Heart left ventricle (tissue), 16 donors: ENCODE data around the gene TANGO2. TPM values are rescaled to one million over a fixed set of nuclear protein-coding genes. Genes with fewer than 3 reads are reported as not detected.

Source experiments
- ATAC-seq, 4 donors: fragments of 200-7000 bp; cut with Tn5 transposase; one replicate each; pipeline ENCODE4 v1.9.1; 2020 to 2022; ENCODE audit warnings: moderate library complexity in 4 of 4, mild to moderate bottlenecking in 3 of 4, moderate number of reproducible peaks in 1 of 4
- DNase-seq, 5 donors: peaks; one replicate each; pipeline ENCODE4 v3.0.0-alpha.2; 2020
- H3K27ac ChIP-seq, 12 donors: fragments of 200-600 bp; sonication (generic) in 4 of 12; one replicate each; pipeline versions ENCODE4 v1.5.0 to v1.8.0; 2016 to 2022; ENCODE audit warnings: mild to moderate bottlenecking in 2 of 12
- H3K27me3 ChIP-seq, 9 donors: fragments of 200-600 bp; sonication (generic) in 2 of 9; one replicate each; pipeline versions ENCODE4 v1.5.1 to v1.8.0; 2016 to 2022; ENCODE audit warnings: mild to moderate bottlenecking in 3 of 9
- H3K36me3 ChIP-seq, 9 donors: fragments of 200-600 bp; sonication (generic) in 2 of 9; one replicate each; pipeline versions ENCODE4 v1.5.0 to v1.8.0; 2018 to 2022; ENCODE audit warnings: mild to moderate bottlenecking in 2 of 9
- H3K4me1 ChIP-seq, 12 donors: fragments of 200-600 bp; sonication (generic) in 4 of 12; one replicate each; pipeline versions ENCODE4 v1.5.0 to v1.8.0; 2016 to 2022; ENCODE audit warnings: mild to moderate bottlenecking in 3 of 12
- H3K4me3 ChIP-seq, 12 donors: fragments of 200-600 bp; sonication (generic) in 4 of 12; one replicate each; pipeline versions ENCODE4 v1.5.0 to v1.8.0; 2017 to 2022; ENCODE audit warnings: mild to moderate bottlenecking in 9 of 12, moderate library complexity in 4 of 12
- H3K9me3 ChIP-seq, 12 donors: fragments of 200-600 bp; sonication (generic) in 4 of 12; one replicate each; pipeline versions ENCODE4 v1.5.0 to v1.8.0; 2016 to 2022; ENCODE audit warnings: mild to moderate bottlenecking in 1 of 12
- CTCF ChIP-seq, 12 donors: fragments of 200-600 bp; sonication (generic) in 4 of 12; IDR thresholded peaks; one replicate each; pipeline versions ENCODE4 v1.5.0 to v1.8.0; 2018 to 2022; ENCODE audit warnings: antibody characterized with exemption in 12 of 12, mild to moderate bottlenecking in 5 of 12
- POLR2A ChIP-seq, 2 donors: fragments of 450-650 bp; IDR thresholded peaks; one replicate each; pipeline ENCODE4 v1.6.1; 2017; ENCODE audit warnings: antibody characterized with exemption in 2 of 2, mild to moderate bottlenecking in 2 of 2, moderate library complexity in 2 of 2
- WGBS, 4 donors: extraction: QIAGEN DNeasy Blood & Tissue Kit in 2 of 4; methylation state at CpG; one replicate each; pipeline versions ENCODE4 v1.1.5 to v1.1.7; 2013 to 2018; 5-methylcytosine and 5-hydroxymethylcytosine counted together
- intact Hi-C, 10 donors: fragments of 100-400 bp; cut with DNase I; formaldehyde crosslinking; loops; one replicate each; pipeline versions ENCODE4 v1.11.1 to v1.14.2; 2022
- polyA plus RNA-seq, 2 donors: library from polyadenylated mRNA; stranded (reverse); fragments of 200-250 nt; gene quantifications; one replicate each; pipeline ENCODE4 v1.2.3, GENCODE V29; 2013
- total RNA-seq, 9 donors: library from RNA; depleted of rRNA in 2 of 9; stranded (reverse); fragments of >200 nt in 2 of 9; fragmentation: NEBNext Ultra II Directional in 3 of 9; extraction: Animal tissue kit (Norgen Biotek cat#: 25700) in 3 of 9; gene quantifications; one replicate each; pipeline versions ENCODE4 v1.1.0 to v1.2.4, GENCODE V29; 2016 to 2023
- donor health status: ischemic (EF 13 %, LVEDD 7.1; RV severe dilation, severe dysfunction).
- donor health status: healthy with polysubstance abuse.
- donor health status: DM: no; HTN: yes; CAD: no.
- donor health status: DM: no; HTN: no; CAD: no.
- donor health status: ischemic (EF 25% LVEDD 6.9; RV normal size, moderate dysfunction).
- donor health status: ischemic (EF 25% LVEDD 5.7; RV mildly dilated, moderate dysfunction).
- donor health status: healthy.
- donor health status: DM: yes; HTN: yes; CAD: no.
- donor health status: ischemic (EF 35%, LVEDD 5.7; RV mildly dilated, moderate dysfunction).
- donor health status: nonischemic (EF 11% LVEDD 7.7; RV severe dilation, severe dysfunction).
- donor health status: DM: yes; HTN: yes; CAD: no.
- donor health status: PGD.
- donor health status: ischemic (EF 29% LVEDD 5.4; RV normal size, mild dysfunction).
- donor health status: nonischemic (EF 23%, LVEDD 6.1; RV moderate dilation, normal function).

TANGO2 gene
- total and polyA plus RNA-seq, 11 donors: 51.3 to 341 (median 63.0) TPM

- ATAC-seq: no peak
- peak in 2 of 5 donors; percentile 2 to 14 for DNase-seq
- Histone ChIP-seq H3K27me3 (no peaks in the 10 kb centered on the region), H3K9me3 (no peaks in the 10 kb centered on the region), H3K4me1 (peaks cover 0 to 13% (median 3%) of the 10 kb centered on the region in 12 donors), H3K4me3 (no peak overlapping the region), H3K27ac (peak overlapping the region in 1 of 12 donors; percentile 30), H3K36me3 (peaks cover 7 to 100% (median 100%) of the 10 kb centered on the region in 9 donors)
- intact Hi-C loops: loop anchor here in 1 of 10 donors (5.0 kb wide), 1 partner anchor 68 kb away; the partner anchor contains the start of gene TANGO2
- 89 to 94% (median 91%) methylated on average over 9 of the region's 9 CpGs for WGBS, 4 donors
- TF ChIP-seq CTCF (IDR thresholded peaks at IDR 0.05) (no peak), POLR2A (IDR thresholded peaks at IDR 0.05) (no peak)
These were observed 69.9 kb downstream of the TANGO2 start for GRCh38 chr22:20090730-20091240.

GRCh38 chr22:20091690-20092476 is 71.0 kb downstream of the TANGO2 start:
- intact Hi-C loops: loop anchor here in 1 of 10 donors (5.0 kb wide), 1 partner anchor 70 kb away; the partner anchor contains the start of gene TANGO2
- Histone ChIP-seq H3K27me3 (no peaks in the 10 kb centered on the region), H3K27ac (peak overlapping the region in 1 of 12 donors; percentile 9), H3K4me3 (no peak overlapping the region), H3K9me3 (peaks cover 0 to 7% (median 0%) of the 10 kb centered on the region in 12 donors), H3K4me1 (peaks cover 0 to 13% (median 3%) of the 10 kb centered on the region in 12 donors), H3K36me3 (peaks cover 6 to 100% (median 100%) of the 10 kb centered on the region in 9 donors)
- TF ChIP-seq CTCF (IDR thresholded peaks at IDR 0.05) (no peak), POLR2A (IDR thresholded peaks at IDR 0.05) (no peak)
- ATAC-seq: no peak
- 92 to 95% (median 93%) methylated on average over 16 of the region's 16 CpGs for WGBS, 4 donors
- peak in 2 of 5 donors; percentile 4 to 9 for DNase-seq

GRCh38 chr22:20092477-20092854 is 71.6 kb downstream of the TANGO2 start:
- H3K27me3 ChIP-seq: no peaks in the 10 kb centered on the region
- no peak for TF ChIP-seq CTCF (IDR thresholded peaks at IDR 0.05)
- TF ChIP-seq POLR2A (IDR thresholded peaks at IDR 0.05): no peak
- peaks cover 6 to 100% (median 100%) of the 10 kb centered on the region in 9 donors for H3K36me3 ChIP-seq
- DNase-seq (peak in 2 of 5 donors; percentile 15 to 17), ATAC-seq (no peak)
- H3K4me3 ChIP-seq: no peak overlapping the region
- peaks cover 0 to 11% (median 0%) of the 10 kb centered on the region in 12 donors for H3K9me3 ChIP-seq
- peaks cover 0 to 13% (median 3%) of the 10 kb centered on the region in 12 donors for H3K4me1 ChIP-seq
- peak overlapping the region in 2 of 12 donors; percentile 9 to 73 for H3K27ac ChIP-seq
- 91 to 94% (median 93%) methylated on average over 11 of the region's 11 CpGs for WGBS, 4 donors
- intact Hi-C loops: loop anchor here in 1 of 10 donors (5.0 kb wide), 1 partner anchor 70 kb away; the partner anchor contains the start of gene TANGO2
